Activated T-helper 9 cell treated with anti-CD3 and anti-CD28 coated beads, Interleukin-2, amount 50 U/mL, for 16 hours (primary cell): ENCODE measurements around the gene KRTAP20-2.

Experiments used
- DNase-seq: peaks from one replicate; pipeline ENCODE4 v3.0.0-alpha.2; 2020; ENCODE audit warnings: low read depth

KRTAP20-2 gene

GRCh38 chr21:30674312-30674711 is 39.3 kb downstream of the KRTAP20-2 start:
- DNase-seq: no peak

- no peak for DNase-seq
Observed at GRCh38 chr21:30676737-30677136, 41.7 kb downstream of the KRTAP20-2 start.

- DNase-seq: no peak
Observed at GRCh38 chr21:30680586-30680985, 45.6 kb downstream of the KRTAP20-2 start.

- DNase-seq: no peak
Observed at GRCh38 chr21:30684506-30684905, 49.5 kb downstream of the KRTAP20-2 start.
